Kidney (tissue), 14 donors: ENCODE measurements around the gene SLC7A8. TPM values are rescaled to one million over a fixed set of nuclear protein-coding genes. Genes with fewer than 3 reads are reported as not detected.

Experiments used
- DNase-seq, 5 donors: peaks; one replicate each; pipeline ENCODE4 v3.0.0-alpha.2; 2013 to 2020
- FAIRE-seq: peaks from 2 replicates; lab custom pipeline; 2012; peaks lifted over from hg19 to GRCh38; lab: Jason Lieb, UNC
- H3K27ac ChIP-seq, 2 donors: one replicate each; pipeline ENCODE4 v1.7.0; 2013; ENCODE audit warnings: low read depth in 2 of 2, low read length in 2 of 2, inconsistent platforms in 1 of 2
- H3K27me3 ChIP-seq: one replicate; pipeline ENCODE4 v1.7.1; 2013; ENCODE audit warnings: low read length, inconsistent platforms; ENCODE audit not compliant: control insufficient read depth, insufficient read depth
- H3K36me3 ChIP-seq, 3 donors: one replicate each; pipeline versions ENCODE4 v1.7.0 to v1.7.1; 2013; ENCODE audit warnings: low read length in 3 of 3, control low read depth in 1 of 3, inconsistent platforms in 1 of 3; ENCODE audit not compliant: insufficient read depth in 3 of 3, control insufficient read depth in 2 of 3
- H3K4me1 ChIP-seq, 3 donors: one replicate each; pipeline versions ENCODE4 v1.7.0 to v1.7.1; 2013; ENCODE audit warnings: low read length in 3 of 3, inconsistent platforms in 1 of 3, low read depth in 1 of 3; ENCODE audit not compliant: control insufficient read depth in 2 of 3, insufficient read depth in 2 of 3
- H3K4me3 ChIP-seq, 3 donors: one replicate each; pipeline versions ENCODE4 v1.7.0 to v1.8.1; 2013; ENCODE audit warnings: low read length in 3 of 3, control low read depth in 1 of 3, inconsistent platforms in 1 of 3
- H3K9ac ChIP-seq, 3 donors: one replicate each; pipeline versions ENCODE4 v1.7.0 to v1.7.1; 2013; ENCODE audit warnings: low read length in 3 of 3, control low read depth in 1 of 3, inconsistent platforms in 1 of 3
- H3K9me3 ChIP-seq, 3 donors: one replicate each; pipeline versions ENCODE4 v1.7.0 to v1.7.1; 2013; ENCODE audit warnings: low read length in 3 of 3, control low read depth in 1 of 3, inconsistent platforms in 1 of 3; ENCODE audit not compliant: control insufficient read depth in 2 of 3, insufficient read depth in 1 of 3
- intact Hi-C: fragments of 100-400 bp; cut with DNase I; formaldehyde crosslinking; loops from one replicate; pipeline ENCODE4 v1.11.1; 2022
- polyA plus RNA-seq: library from polyadenylated mRNA; stranded (reverse); fragments of 350-450 nt; fragmentation: Illumina TruSeq; extraction: RNeasy Lipid Tissue Mini Kit (QIAGEN cat#74804); gene quantifications from one replicate; pipeline ENCODE4 v1.2.3, GENCODE V29; 2014; ENCODE audit warnings: low read depth, low replicate concordance; ENCODE audit not compliant: insufficient read depth
- total RNA-seq: library from RNA; stranded (reverse); fragmentation: NEBNext Ultra II Directional; extraction: Animal tissue kit (Norgen Biotek cat#: 25700); gene quantifications from one replicate; pipeline ENCODE4 v1.2.1, GENCODE V29; 2021
- TF ChIP-seq, protein P1 (sequence below): IDR thresholded peaks from 3 replicates; pipeline ENCODE4 v1.5.1; 2012; ENCODE audit warnings: mild to moderate bottlenecking, moderate library complexity, borderline replicate concordance; ENCODE audit not compliant: insufficient read depth; ENCODE audit errors: extremely low read depth
- donor health status: control.
- donor health status: control.
- donor health status: control.
- donor health status: control.
- donor health status: control.
- donor health status: DM: yes; HTN: yes; CAD: no.
- donor health status: Normal renal cell carcinoma (clear cell type).

SLC7A8 gene
- total and polyA plus RNA-seq, 2 donors from 2014 or later = 22.9 to 210 TPM

GRCh38 chr14:23171222-23171975, 12.1 kb downstream of the SLC7A8 start:
- intact Hi-C loops = no loop called here
- H3K36me3 ChIP-seq = peaks cover 0 to 5% (median 1%) of the 10 kb centered on the region in 3 donors
- no peaks in the 10 kb centered on the region for H3K27me3 ChIP-seq
- H3K9me3 ChIP-seq = no peaks in the 10 kb centered on the region
- H3K27ac ChIP-seq = no peak overlapping the region
- FAIRE-seq (no peak), DNase-seq (no peak)
- TF ChIP-seq, protein P1, sequence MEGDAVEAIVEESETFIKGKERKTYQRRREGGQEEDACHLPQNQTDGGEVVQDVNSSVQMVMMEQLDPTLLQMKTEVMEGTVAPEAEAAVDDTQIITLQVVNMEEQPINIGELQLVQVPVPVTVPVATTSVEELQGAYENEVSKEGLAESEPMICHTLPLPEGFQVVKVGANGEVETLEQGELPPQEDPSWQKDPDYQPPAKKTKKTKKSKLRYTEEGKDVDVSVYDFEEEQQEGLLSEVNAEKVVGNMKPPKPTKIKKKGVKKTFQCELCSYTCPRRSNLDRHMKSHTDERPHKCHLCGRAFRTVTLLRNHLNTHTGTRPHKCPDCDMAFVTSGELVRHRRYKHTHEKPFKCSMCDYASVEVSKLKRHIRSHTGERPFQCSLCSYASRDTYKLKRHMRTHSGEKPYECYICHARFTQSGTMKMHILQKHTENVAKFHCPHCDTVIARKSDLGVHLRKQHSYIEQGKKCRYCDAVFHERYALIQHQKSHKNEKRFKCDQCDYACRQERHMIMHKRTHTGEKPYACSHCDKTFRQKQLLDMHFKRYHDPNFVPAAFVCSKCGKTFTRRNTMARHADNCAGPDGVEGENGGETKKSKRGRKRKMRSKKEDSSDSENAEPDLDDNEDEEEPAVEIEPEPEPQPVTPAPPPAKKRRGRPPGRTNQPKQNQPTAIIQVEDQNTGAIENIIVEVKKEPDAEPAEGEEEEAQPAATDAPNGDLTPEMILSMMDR = no peak
- H3K4me3 ChIP-seq = no peak overlapping the region
- no peak overlapping the region for H3K9ac ChIP-seq
- H3K4me1 ChIP-seq = peaks cover 8 to 15% (median 11%) of the 10 kb centered on the region in 3 donors

- DNase-seq (no peak), FAIRE-seq (no peak)
- TF ChIP-seq, protein P1 = no peak
- no peak overlapping the region for H3K9ac ChIP-seq
- intact Hi-C loops = no loop called here
- H3K27ac ChIP-seq = no peak overlapping the region
- H3K27me3 ChIP-seq = no peaks in the 10 kb centered on the region
- H3K9me3 ChIP-seq = no peaks in the 10 kb centered on the region
- no peak overlapping the region for H3K4me3 ChIP-seq
- H3K4me1 ChIP-seq = peaks cover 7 to 15% (median 8%) of the 10 kb centered on the region in 3 donors
- H3K36me3 ChIP-seq = peaks cover 0 to 17% (median 5%) of the 10 kb centered on the region in 3 donors
Measured at GRCh38 chr14:23169622-23170021, 13.8 kb downstream of the SLC7A8 start.

DNA sequence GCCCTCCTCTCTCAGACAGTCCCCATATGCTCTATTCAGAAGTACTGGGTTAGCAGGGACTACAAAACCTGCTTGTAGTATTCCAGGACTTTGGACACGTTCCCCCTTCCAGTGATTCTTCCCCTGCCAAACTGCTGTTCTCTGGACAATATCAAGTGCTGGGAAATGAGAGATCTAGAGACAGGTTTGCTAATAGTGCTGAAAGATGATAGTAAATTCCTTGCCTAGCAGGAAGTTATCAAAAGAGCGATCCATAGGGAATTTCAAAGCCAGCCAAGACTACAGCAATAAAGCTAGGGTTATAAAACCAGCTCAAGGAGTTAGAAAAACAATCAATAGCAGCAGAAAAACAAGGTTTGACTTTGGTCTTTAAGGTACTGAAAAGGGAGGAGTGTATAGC, 15.2 kb downstream of the SLC7A8 start:
- Histone ChIP-seq H3K9ac (peak overlapping the region in 1 of 3 donors; percentile 12), H3K4me3 (no peak overlapping the region), H3K27me3 (no peaks in the 10 kb centered on the region), H3K4me1 (peaks cover 2 to 15% (median 8%) of the 10 kb centered on the region in 3 donors), H3K36me3 (peaks cover 0 to 23% (median 5%) of the 10 kb centered on the region in 3 donors), H3K27ac (peak overlapping the region in 1 of 2 donors; percentile 56), H3K9me3 (no peaks in the 10 kb centered on the region)
- no peak for FAIRE-seq
- TF ChIP-seq, protein P1 = no peak
- intact Hi-C loops = no loop called here
- no peak for DNase-seq
